ENCODE data around the gene AMBRA1. TPM values are rescaled to one million over a fixed set of nuclear protein-coding genes. Genes with fewer than 3 reads are reported as not detected.

The AMBRA1 gene
- total and polyA plus RNA-seq, 2 donors (not counting 3 experiments of a cell fraction or from before 2014, with no cell fraction given) = 18.4 to 32.4 TPM

DNA sequence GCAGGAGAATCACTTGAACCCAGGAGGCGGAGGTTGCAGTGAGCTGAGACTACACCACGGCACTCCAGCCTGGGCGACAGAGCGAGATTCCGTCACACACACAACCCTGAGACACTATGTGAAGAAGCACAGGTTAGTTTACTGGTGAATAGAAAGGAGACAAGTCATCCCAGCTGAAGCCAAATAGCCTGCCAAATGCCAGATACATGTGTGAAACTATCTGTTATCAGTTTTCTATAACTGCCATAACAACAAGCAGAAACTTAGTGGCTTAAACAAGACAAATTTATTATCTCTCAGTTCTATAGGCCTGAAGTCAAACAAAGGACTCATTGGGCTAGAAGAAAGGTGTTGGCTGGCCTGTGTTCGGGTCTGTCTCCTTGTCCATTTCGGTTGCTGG lies 114.2 kb downstream of the AMBRA1 start:
- no peak overlapping the region for H3K27ac ChIP-seq (ENCODE audit: insufficient read depth, low read depth, low read length)
- no peak for FAIRE-seq
- H3K79me2 ChIP-seq (ENCODE audit: control insufficient read depth, insufficient read depth, low read length) = no peaks in the 10 kb centered on the region
- ChIA-PET CTCF (interaction anchor here (5.8 kb wide), 1 partner anchor 11 kb away, joined by 39 read pairs; no protein-coding TSS in a partner anchor), POLR2A (no interaction called here)
- no peaks in the 10 kb centered on the region for H3K9me1 ChIP-seq (replicated peaks; ENCODE audit: control insufficient read depth, extremely low read depth, insufficient read depth, low read length)
- no peak overlapping the region for H3K4me2 ChIP-seq (ENCODE audit: insufficient read depth, low read length)
- dilution Hi-C loops (cut with MboI; ENCODE audit: extremely low pct_ligation_motif_present, low sequenced_read_pairs) = no loop called here
- peaks cover 0 to 3% of the 10 kb centered on the region in 2 experiments for H3K36me3 ChIP-seq (ENCODE audit: control insufficient read depth in 2 of 2, extremely low read depth in 1 of 2, insufficient read depth in 2 of 2, low read length in 2 of 2)
- H3K9ac ChIP-seq (replicated peaks; ENCODE audit: extremely low read depth, insufficient read depth, low read length) = no peak overlapping the region
- no peak overlapping the region for H2AFZ ChIP-seq (ENCODE audit: low read depth, low read length)
- H4K20me1 ChIP-seq (replicated peaks; ENCODE audit: control insufficient read depth, extremely low read depth, insufficient read depth, low read length) = no peaks in the 10 kb centered on the region
- no peaks in the 10 kb centered on the region for H3K9me3 ChIP-seq (replicated peaks; ENCODE audit: control insufficient read depth, insufficient read depth, low read length)
- TF ChIP-seq JUN (IDR thresholded peaks at IDR 0.05; ENCODE audit: borderline replicate concordance, insufficient read depth, insufficient read length, low read depth) (no peak), MYC (IDR thresholded peaks at IDR 0.05; ENCODE audit: low read depth, low read length) (no peak), GATA2 (IDR thresholded peaks at IDR 0.05; ENCODE audit: insufficient read depth, insufficient read length, low read depth, low read length) (no peak), MAX (IDR thresholded peaks at IDR 0.05; ENCODE audit: insufficient read depth, insufficient read length) (no peak), FOS (IDR thresholded peaks at IDR 0.05; ENCODE audit: borderline replicate concordance, insufficient read depth, low read length) (no peak), POLR2AphosphoS5 (IDR thresholded peaks at IDR 0.05; ENCODE audit: insufficient read depth, low read depth, low read length) (no peak), CTCF (IDR thresholded peaks at IDR 0.05; ENCODE audit: extremely low read depth in 1 of 2, insufficient read depth in 1 of 2, low read depth in 1 of 2, low read length in 2 of 2) (no peak)
- H3K4me1 ChIP-seq (ENCODE audit: control insufficient read depth, extremely low read depth, insufficient read depth, low read length) = no peaks in the 10 kb centered on the region
- no peak for DNase-seq (ENCODE audit: low read depth, low spot score)
- no peak overlapping the region for H3K4me3 ChIP-seq (replicated peaks in 1 of 3; ENCODE audit: insufficient read depth in 1 of 3, low read depth in 1 of 3, low read length in 3 of 3)
- intact Hi-C loops (cut with micrococcal nuclease) = no loop called here
- H3K27me3 ChIP-seq (ENCODE audit: control insufficient read depth in 2 of 2, insufficient read depth in 2 of 2, low read length in 2 of 2) = no peaks in the 10 kb centered on the region
- BruUV-seq (replicated peaks) = no TSS peak
